ENCODE results near the gene ZBTB12.
A peak's percentile ranks its signal among the peaks of the same experiment; 100 is the strongest.
"Not testable (repeated sequence)": the region's sequence is repeated elsewhere in the genome, so short reads cannot be mapped to it uniquely, and the experiment has no call there.

Gene ZBTB12

DNA sequence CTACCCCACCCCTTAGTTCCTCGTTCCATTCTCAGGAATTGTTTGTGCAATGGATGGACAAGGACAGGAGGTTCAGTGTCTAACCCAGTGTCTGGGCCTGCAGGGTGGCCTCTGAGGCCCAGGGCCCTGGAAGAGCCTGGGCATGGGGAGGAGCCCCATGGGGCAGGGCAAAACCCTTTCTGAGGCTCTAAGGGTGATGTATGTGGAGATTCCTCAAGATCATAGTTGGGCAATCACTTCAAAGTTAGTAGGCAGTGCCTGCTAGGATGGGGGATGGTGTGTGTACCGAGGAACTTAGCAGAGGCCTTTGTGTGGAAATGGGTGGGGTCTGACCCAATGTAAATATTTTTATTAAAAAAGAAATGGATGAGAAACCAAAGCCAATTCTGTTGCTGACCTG, 18.9 kb upstream of the ZBTB12 start:
- no peak for DNase-seq

GRCh38 chr6:31919624-31920303, 17.9 kb upstream of the ZBTB12 start:
- DNase-seq, result no peak

GRCh38 chr6:31918069-31918720, 16.3 kb upstream of the ZBTB12 start:
- DNase-seq, result no peak

DNA sequence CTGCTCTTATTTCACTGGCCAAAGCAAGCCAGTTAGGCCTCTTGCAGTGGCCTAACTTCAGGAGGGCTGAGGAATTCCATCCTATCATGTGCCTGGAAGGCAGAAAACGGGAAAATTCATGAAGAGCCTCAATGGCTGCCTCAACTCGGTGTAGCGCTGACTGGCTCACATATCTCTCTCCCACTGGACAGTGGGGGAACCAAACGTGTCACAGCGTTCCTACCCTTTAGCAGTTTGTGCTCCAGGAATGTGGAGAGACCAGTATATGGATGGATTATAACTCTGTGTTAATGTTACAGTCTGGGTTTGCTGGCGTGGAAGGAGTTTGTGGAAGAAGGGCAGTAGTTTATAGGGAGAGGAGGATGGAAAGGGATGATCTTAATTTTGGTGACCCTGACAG, 13.9 kb upstream of the ZBTB12 start:
- no peak for DNase-seq

DNA sequence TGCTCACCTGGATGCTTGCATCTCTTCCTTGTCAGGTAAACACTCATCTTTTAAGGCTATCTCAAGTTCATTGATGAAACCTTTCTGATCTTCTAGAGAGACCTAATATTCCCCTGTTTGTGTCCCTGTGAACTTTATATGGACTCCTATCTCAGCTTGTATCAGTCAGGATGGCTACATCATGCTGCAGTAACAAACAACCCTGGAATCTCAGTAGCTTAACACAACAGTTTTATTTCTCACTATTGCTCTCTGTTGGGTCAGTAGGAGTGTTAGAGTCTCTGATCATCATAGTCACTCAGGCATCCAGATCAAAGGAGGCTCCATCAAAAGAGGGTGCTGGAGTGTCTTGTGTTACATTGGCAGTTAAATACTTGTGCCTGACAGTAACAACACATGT, 13.5 kb upstream of the ZBTB12 start:
- DNase-seq, result no peak

DNA sequence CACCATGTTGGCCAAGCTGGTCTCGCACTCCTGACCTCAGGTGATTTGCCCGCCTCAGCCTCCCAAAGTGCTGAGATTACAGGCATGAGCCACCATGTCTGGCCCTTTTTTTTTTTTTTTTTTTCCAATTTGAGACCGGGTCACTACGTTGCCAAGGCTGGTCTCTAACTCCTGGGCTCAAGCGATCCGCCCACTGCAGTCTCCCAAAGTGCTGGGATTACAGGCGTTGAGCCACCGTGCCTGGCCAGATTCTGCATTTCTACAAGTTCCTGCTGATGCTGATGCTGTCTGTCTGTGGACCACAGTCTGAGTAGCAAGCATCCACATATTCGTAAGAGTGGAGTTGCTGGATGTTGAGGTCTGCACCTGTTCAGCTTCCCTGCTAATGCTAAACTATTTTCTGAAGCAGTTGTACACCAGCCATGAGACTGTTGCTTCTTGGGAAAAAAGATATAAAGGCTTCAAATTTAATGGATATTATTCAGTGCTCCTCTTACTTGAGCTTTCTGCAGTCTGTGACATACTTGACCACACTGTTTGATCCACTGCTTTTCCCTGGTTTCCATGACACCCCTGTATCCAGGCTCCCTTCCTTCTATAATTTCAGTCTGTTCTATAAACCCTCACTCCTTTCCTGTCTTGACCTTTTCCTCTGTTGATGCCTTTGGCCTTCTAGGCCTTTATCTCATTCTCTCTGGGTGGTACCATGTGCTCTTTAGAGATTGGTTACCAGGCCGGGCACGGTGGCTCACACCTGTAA, 10.1 kb upstream of the ZBTB12 start:
- no peak for DNase-seq

DNA sequence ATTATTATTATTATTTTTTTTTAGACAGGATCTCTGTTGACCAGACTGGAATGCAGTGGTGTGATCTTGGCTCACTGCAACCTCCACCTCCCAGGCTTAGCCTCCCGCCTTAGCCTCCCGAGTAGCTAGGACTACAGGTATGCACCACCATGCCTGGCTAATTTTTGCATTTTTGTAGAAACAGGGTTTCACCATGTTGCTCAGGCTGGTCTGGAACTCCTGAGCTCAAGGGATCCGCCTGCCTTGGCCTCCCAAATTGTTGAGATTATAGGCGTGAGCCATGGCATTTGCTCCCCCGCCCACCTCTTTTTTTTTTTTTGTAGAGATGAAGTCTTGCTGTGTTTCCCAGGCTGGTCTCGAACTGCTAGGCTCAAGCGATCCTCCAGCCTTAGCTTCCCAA, 7.4 kb upstream of the ZBTB12 start:
- DNase-seq, result not testable (repeated sequence)

DNA sequence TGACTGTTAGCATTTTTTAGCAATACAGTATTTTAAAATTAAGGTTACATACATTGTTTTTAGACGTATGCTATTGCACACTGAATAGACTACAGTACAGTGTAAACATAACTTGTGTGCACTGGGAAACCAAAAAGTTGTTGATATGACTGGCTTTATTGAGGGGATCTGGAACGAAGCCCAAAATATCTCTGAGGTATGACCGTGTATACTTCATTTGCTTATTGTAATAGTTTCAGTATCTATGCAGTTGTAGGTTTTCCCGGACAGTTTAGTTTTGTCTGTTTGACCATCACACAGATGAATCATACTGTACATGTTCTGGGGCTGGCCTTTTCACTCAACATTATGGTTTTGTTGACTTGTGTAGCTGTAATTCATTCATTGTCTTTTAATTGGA, 6.9 kb upstream of the ZBTB12 start:
- no peak for DNase-seq

- DNase-seq, result not testable (repeated sequence)
Measured at GRCh38 chr6:31908255-31908654, 6.4 kb upstream of the ZBTB12 start.

DNA sequence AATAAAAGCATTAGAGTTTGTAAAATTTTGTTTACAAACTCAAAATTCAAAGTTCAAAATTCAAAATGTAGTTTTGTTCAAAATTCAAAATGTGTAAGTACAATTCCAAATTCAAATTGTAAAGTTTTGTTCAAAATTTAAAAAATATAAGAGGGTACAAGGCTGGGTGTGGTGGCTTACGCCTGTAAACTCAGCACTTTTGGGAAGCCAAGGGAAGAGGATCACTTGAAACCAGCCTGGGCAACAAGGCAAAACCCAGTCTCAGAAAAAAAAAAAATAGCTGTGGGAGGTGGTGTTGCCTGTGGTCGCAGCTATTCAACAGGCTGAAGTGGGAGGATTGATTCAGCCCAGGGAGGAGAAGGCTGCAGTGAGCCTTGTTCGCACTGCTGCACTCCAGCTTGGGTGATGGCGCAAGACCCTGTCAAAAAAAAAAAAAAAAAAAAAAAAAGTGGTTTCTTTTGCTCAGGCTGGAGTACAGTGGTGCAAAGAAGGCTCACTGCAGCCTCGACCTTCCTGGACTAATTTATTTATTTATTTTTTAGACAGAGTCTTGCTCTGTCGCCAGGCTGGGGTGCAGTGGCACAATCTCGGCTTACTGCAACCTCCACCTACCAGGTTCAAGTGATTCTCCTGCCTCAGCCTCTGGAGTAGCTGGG, 5.4 kb upstream of the ZBTB12 start:
- no peak for DNase-seq

GRCh38 chr6:31906727-31907126, 4.8 kb upstream of the ZBTB12 start:
- not testable (repeated sequence) for DNase-seq

DNA sequence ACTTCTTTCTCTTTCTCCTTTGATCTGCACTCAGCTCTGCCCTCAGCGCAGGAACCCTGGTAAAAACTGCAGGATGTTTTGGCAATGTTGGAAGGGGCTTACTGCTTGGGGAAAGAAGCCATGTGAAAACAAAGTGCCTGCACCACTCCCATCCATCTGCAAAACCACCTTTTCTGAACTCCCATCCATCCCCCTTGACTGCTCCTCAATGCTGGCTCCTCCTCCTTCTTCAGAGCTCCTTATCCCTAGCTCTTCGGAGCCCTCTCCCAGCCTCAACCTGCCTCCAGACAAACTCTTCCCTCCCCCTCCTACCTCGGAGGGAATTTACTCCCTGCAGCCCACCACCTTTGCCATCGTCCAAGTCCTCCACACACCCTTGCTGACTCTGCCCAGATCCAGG, 4.2 kb upstream of the ZBTB12 start:
- DNase-seq, result no peak

GRCh38 chr6:31905041-31905440, 3.2 kb upstream of the ZBTB12 start:
- no peak for DNase-seq

GRCh38 chr6:31903957-31904356, 2.1 kb upstream of the ZBTB12 start:
- no peak for DNase-seq

DNA sequence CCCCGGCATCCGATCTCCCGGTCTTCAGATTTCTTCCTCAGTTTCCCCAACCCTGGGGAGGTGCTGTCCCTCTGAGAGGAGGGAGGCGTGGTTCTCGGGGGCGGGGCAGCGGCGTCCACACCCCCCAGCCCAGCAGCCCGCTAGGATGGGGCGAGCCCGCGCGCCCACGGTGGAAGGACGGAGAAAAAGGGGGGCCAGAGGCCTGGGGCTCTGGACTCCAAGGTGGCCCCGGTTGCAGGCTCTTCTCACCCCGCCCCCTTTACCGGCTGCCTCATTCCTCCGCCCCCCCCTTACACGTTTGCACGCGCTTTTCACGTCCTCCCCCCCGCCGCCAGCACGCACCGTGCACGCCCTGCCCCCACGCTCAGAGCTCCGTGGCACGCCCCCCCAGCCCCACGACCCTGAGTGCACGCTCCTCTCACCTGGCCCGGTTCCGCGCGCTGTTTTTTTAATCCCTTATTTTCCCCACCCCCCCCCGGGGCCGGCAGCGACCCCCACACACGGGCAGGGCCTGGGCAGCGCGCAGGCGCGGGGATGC, 402 bp downstream of the ZBTB12 start:
- DNase-seq, result peak; percentile 64

DNA sequence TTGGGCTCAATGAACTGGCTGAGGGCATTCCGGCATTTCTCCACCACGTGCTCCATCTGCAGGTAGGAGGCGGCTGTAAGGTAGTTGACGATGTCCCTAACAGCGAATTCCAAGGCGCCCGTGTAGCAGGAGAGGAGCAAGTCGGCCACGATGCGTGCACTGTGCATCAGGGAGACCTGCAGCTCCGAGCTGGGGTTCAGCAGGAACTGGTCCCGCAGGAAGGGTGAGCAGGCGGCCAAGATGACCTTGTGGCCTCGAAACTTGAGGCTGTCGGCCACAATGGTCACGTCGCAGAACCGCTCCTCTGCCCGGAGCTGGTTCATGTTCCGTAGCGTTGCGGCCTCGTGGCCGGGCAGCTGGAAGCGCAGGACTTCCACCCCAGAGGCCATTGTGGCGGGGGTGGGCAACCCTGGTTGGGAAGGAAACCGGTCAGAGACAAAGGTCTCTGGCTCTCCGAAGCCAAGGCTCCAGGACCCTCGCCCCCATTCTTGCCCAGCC, 920 bp downstream of the ZBTB12 start:
- peak; percentile 39 for DNase-seq

- DNase-seq, result no peak
Measured at GRCh38 chr6:31899882-31900722, 1.8 kb downstream of the ZBTB12 start.

GRCh38 chr6:31899215-31899614, 2.7 kb downstream of the ZBTB12 start:
- DNase-seq, result no peak

DNA sequence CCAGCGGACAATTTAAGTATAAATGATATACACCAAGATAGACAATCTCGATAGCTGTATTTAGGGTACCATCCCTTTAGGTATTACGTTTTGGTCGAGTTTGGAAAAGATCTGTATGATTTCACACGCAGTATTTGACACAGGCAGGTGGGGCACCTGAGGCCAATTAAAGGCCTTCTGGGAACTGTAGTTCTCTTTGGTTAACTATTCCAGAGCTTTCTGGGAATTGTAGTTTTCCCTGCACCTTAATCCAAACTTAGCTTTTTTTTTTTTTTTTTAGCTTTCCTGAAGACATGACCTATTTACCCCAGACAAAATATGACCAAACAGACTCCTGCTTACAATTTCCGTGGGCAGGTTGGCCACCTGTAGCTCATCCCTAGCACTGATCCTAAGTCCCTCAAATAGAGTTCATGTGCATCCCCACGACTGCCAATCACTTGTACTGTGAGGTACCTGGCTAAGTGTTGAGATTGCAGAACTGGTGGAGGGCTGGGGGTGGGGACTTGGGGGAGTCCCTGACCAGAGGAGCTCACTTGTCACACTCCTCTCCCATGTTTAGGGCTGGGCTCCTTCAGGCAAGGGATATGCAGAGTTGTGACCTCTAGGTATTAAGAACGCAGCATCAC, 3.4 kb downstream of the ZBTB12 start:
- DNase-seq, result peak; percentile 77

DNA sequence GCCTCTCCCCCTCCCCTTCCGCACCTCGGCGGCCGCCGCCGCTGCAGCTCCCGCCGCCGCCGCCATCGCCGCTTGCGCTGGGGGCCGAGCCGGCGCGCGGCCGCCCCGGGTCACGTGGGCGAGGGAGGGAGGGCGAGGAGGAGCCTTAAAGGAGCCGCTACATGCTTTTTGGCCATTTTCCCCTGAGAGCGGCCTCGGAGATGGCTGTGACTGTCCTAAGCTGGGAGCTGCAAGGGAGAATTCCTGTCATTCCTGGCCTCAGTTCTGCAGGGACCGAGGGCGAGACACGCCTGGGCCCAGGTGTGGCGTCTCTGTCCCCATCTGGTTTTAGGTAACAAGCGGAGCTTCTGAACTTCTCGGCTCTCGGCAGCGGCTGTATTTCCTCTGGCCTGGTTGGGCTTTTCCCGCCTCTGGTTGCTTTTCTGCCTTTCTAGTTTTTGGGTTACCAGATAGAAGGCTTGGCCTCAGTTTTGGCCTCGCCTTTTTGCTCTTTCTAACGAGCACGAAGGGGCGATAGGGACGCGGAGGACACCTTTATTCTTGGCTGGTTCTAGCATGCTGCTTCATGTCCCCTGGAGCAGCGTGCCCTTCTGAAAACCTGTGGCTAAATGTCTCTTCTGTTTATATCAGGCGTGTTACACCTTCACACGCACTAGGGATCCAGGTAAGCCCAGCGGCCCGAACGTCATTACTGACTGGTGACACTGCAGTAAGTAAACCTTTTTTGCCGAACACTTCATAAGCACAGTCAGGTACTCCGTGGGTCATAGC, 4.1 kb downstream of the ZBTB12 start, which contains the start of gene EHMT2:
TSS of gene EHMT2 (minus strand) at position 87 of the 771 bp plus-strand sequence. CDS start at position 66, 21 bp downstream.
- DNase-seq, result peak; percentile 95

Data from eye (tissue), 1 donor.